GM23248 (cell line): ENCODE measurements around the gene MON1B.

Source experiments
- EZH2 ChIP-seq: fragments of 200-600 bp; sonication (generic); IDR thresholded peaks from 2 replicates; pipeline ENCODE4 v1.6.1; 2018; ENCODE audit warnings: antibody characterized with exemption, mild to moderate bottlenecking; ENCODE audit not compliant: insufficient read depth, poor library complexity, severe bottlenecking
- EZH2phosphoT487 ChIP-seq: fragments of 200-600 bp; sonication (generic); IDR thresholded peaks from 2 replicates; pipeline ENCODE4 v1.6.1; 2018; ENCODE audit warnings: antibody characterized with exemption, moderate library complexity, mild to moderate bottlenecking, low read depth; ENCODE audit not compliant: insufficient read depth

GRCh38 chr16:77157346-77158058 lies 33.5 kb upstream of the MON1B start:
- TF ChIP-seq EZH2phosphoT487 (no peak), EZH2 (no peak)
